HEK293 (cell line): ENCODE data around the gene IGDCC3.

Experiments
- PRDM6 ChIP-seq: fragments of 450-650 bp; formaldehyde crosslinking; IDR thresholded peaks from 2 replicates; pipeline ENCODE4 v1.5.1; 2017; ENCODE audit warnings: missing biosample characterization, missing genetic modification characterization
- SALL2 ChIP-seq: fragments of 450-650 bp; formaldehyde crosslinking; IDR thresholded peaks from 2 replicates; pipeline ENCODE4 v1.5.0; 2017; ENCODE audit warnings: missing biosample characterization, mild to moderate bottlenecking, missing genetic modification characterization, borderline replicate concordance
- ZNF48 ChIP-seq: fragments of 450-650 bp; formaldehyde crosslinking; IDR thresholded peaks from 2 replicates; pipeline ENCODE4 v1.5.1; 2016; ENCODE audit warnings: missing biosample characterization, missing genetic modification characterization
- TF ChIP-seq, protein P1 (sequence below): fragments of 450-650 bp; formaldehyde crosslinking; IDR thresholded peaks from 2 replicates; pipeline ENCODE4 v1.5.1; 2016; ENCODE audit warnings: missing biosample characterization, missing genetic modification characterization
- TF ChIP-seq, protein P2 (sequence below): fragments of 450-650 bp; formaldehyde crosslinking; IDR thresholded peaks from 2 replicates; pipeline ENCODE4 v1.5.1; 2016; ENCODE audit warnings: missing biosample characterization, missing genetic modification characterization

- TF ChIP-seq, protein P1, sequence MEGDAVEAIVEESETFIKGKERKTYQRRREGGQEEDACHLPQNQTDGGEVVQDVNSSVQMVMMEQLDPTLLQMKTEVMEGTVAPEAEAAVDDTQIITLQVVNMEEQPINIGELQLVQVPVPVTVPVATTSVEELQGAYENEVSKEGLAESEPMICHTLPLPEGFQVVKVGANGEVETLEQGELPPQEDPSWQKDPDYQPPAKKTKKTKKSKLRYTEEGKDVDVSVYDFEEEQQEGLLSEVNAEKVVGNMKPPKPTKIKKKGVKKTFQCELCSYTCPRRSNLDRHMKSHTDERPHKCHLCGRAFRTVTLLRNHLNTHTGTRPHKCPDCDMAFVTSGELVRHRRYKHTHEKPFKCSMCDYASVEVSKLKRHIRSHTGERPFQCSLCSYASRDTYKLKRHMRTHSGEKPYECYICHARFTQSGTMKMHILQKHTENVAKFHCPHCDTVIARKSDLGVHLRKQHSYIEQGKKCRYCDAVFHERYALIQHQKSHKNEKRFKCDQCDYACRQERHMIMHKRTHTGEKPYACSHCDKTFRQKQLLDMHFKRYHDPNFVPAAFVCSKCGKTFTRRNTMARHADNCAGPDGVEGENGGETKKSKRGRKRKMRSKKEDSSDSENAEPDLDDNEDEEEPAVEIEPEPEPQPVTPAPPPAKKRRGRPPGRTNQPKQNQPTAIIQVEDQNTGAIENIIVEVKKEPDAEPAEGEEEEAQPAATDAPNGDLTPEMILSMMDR: no peak
- no peak for TF ChIP-seq SALL2 (tag by site-specific recombination)
- TF ChIP-seq PRDM6: no peak
- TF ChIP-seq ZNF48 (tag by site-specific recombination): no peak
- TF ChIP-seq, protein P2, sequence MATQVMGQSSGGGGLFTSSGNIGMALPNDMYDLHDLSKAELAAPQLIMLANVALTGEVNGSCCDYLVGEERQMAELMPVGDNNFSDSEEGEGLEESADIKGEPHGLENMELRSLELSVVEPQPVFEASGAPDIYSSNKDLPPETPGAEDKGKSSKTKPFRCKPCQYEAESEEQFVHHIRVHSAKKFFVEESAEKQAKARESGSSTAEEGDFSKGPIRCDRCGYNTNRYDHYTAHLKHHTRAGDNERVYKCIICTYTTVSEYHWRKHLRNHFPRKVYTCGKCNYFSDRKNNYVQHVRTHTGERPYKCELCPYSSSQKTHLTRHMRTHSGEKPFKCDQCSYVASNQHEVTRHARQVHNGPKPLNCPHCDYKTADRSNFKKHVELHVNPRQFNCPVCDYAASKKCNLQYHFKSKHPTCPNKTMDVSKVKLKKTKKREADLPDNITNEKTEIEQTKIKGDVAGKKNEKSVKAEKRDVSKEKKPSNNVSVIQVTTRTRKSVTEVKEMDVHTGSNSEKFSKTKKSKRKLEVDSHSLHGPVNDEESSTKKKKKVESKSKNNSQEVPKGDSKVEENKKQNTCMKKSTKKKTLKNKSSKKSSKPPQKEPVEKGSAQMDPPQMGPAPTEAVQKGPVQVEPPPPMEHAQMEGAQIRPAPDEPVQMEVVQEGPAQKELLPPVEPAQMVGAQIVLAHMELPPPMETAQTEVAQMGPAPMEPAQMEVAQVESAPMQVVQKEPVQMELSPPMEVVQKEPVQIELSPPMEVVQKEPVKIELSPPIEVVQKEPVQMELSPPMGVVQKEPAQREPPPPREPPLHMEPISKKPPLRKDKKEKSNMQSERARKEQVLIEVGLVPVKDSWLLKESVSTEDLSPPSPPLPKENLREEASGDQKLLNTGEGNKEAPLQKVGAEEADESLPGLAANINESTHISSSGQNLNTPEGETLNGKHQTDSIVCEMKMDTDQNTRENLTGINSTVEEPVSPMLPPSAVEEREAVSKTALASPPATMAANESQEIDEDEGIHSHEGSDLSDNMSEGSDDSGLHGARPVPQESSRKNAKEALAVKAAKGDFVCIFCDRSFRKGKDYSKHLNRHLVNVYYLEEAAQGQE (tag by site-specific recombination): no peak
These were observed 10.7 kb upstream of the IGDCC3 start for GRCh38 chr15:65388306-65389080.
